Measurements from ENCODE around the gene HSD17B2.
"Not testable (repeated sequence)": the region's sequence is repeated elsewhere in the genome, so short reads cannot be mapped to it uniquely, and the experiment has no call there.

Gene HSD17B2

DNA sequence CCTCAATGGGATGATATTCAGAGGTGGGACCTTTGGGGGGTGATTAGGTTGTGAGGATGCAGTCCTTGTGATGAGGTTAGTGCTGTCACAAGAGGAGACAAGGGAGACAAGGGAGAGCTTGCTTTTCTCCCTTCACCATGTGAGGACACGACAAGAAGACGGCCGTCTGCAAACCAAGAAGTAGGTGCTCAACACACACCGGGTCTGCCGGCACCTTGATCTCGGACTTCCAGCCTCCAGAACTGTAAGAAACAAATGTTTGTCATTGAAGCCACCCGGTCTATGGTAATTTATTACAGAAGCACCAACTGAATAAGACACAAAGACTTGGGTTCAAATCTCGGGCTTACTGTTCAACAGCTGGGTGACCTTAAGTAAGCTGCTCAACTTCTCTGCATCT, 70.1 kb downstream of the HSD17B2 start:
- TF ChIP-seq, protein P1, sequence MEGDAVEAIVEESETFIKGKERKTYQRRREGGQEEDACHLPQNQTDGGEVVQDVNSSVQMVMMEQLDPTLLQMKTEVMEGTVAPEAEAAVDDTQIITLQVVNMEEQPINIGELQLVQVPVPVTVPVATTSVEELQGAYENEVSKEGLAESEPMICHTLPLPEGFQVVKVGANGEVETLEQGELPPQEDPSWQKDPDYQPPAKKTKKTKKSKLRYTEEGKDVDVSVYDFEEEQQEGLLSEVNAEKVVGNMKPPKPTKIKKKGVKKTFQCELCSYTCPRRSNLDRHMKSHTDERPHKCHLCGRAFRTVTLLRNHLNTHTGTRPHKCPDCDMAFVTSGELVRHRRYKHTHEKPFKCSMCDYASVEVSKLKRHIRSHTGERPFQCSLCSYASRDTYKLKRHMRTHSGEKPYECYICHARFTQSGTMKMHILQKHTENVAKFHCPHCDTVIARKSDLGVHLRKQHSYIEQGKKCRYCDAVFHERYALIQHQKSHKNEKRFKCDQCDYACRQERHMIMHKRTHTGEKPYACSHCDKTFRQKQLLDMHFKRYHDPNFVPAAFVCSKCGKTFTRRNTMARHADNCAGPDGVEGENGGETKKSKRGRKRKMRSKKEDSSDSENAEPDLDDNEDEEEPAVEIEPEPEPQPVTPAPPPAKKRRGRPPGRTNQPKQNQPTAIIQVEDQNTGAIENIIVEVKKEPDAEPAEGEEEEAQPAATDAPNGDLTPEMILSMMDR (IDR thresholded peaks at IDR 0.05; ENCODE audit: low read depth, low read length): no peak
- no peak for DNase-seq (ENCODE audit: low read depth, low spot score)

DNA sequence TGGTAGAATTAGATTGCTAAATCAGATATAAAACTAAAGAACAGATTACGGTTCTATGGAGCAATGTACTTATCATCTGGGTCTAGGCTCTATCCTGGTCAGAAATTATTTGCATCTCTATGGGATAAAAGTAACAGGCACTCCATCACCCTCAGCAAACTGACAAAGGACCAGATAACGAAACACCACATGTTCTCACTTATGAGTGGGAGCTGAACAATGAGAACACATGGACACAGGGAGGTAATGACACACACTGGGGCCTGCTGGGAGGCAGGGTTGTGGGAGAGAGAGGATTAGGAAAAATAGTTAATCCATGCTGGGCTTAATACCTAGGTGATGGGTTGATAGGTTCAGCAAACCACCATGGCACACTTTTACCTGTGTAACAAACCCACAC, 73.0 kb downstream of the HSD17B2 start:
- in situ Hi-C loops (cut with HindIII; ENCODE audit: low sequenced_read_pairs): no loop called here
- TF ChIP-seq, protein P1 (IDR thresholded peaks at IDR 0.05; ENCODE audit: low read depth, low read length): no peak
- no peak overlapping the region for H3K4me3 ChIP-seq (ENCODE audit: low read depth, low read length)
- DNase-seq (ENCODE audit: low read depth, low spot score): no peak

More for the DNA sequence above, 70.1 kb downstream of the HSD17B2 start:
- H3K4me3 ChIP-seq (ENCODE audit: low read depth, low read length): no peak overlapping the region
- in situ Hi-C loops (cut with HindIII; ENCODE audit: low sequenced_read_pairs): no loop called here

DNA sequence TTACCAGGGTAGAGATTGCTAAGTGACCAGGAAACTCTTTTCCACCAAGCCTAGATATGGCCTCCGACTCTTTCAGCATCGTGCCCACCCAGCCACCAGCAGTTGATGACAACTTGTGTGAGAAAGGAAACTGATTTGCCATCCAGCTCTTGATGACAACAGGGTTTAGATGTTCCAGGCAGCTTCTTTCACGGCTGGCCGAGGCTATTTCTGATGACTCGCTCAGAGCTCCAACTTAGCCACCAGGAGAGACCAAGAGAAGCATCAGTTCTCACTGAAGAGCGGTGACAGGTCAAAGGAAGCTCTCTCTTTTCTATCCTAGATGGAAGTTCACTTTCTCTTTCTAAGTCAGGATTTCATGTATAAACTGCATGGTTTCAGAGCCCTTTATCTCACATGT, 73.7 kb downstream of the HSD17B2 start:
- no peak for DNase-seq (ENCODE audit: low read depth, low spot score)
- no peak overlapping the region for H3K4me3 ChIP-seq (ENCODE audit: low read depth, low read length)
- in situ Hi-C loops (cut with HindIII; ENCODE audit: low sequenced_read_pairs): no loop called here
- TF ChIP-seq, protein P1 (IDR thresholded peaks at IDR 0.05; ENCODE audit: low read depth, low read length): no peak

DNA sequence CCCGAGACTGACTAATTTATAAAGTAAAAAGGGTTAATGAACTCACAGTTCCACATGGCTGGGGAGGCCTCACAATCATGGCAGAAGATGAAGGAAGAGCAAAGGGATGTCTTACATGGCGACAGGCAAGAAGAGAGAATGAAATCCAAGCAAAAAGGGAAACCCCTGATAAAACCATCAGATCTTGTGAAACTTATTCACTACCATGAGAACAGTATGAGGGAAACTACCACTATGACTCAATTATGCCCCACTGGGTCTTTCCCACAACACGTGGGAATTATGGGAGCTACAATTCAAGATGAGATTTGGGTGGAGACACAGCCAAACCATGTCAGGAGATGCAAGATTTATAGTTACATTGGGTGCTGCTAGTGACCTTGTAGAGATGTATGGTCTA, 74.2 kb downstream of the HSD17B2 start:
- H3K4me3 ChIP-seq (ENCODE audit: low read depth, low read length); in situ Hi-C loops (cut with HindIII; ENCODE audit: low sequenced_read_pairs); DNase-seq (ENCODE audit: low read depth, low spot score): not testable (repeated sequence)

DNA sequence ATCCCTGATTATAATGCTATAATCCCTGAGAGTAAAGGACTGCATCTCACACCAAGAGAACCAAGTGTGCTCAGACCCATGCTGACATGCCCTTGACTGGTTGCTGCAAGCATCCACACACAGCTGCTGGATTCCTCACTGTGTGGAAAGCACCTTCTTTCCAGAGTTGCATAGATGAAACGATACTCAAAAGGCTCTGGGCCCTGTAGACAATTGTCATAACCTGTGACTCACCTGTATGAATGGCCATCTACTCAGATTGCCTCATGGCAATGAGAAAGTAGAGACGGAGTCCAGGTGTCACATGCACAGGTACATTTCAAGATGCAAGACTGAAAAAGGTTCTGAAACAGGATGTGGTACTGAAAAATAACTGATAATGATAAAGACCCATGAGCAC, 76.9 kb downstream of the HSD17B2 start:
- TF ChIP-seq, protein P1 (IDR thresholded peaks at IDR 0.05; ENCODE audit: low read depth, low read length): no peak
- no peak for DNase-seq (ENCODE audit: low read depth, low spot score)
- no peak overlapping the region for H3K4me3 ChIP-seq (ENCODE audit: low read depth, low read length)
- in situ Hi-C loops (cut with HindIII; ENCODE audit: low sequenced_read_pairs): no loop called here

DNA sequence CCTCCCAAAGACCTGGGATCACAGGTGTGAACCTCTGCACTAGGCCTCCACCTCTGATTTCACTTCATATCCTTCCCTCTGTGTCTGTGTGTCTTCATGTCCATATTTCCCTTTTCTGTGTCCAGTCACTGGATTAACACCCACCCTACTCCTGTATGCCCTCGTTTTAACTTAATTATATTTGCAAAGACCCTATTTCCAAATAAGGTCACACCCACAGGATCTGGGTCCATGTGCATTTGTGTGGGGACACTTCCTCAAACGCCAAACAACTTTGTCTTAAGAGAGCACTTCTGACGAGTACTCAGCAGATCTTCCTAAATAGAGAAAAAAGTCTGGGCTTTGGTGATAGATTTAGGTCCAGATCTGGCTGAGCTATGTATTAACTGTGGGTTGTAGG, 78.7 kb downstream of the HSD17B2 start:
- TF ChIP-seq, protein P1 (IDR thresholded peaks at IDR 0.05; ENCODE audit: low read depth, low read length): no peak
- H3K4me3 ChIP-seq (ENCODE audit: low read depth, low read length): no peak overlapping the region
- DNase-seq (ENCODE audit: low read depth, low spot score): no peak
- in situ Hi-C loops (cut with HindIII; ENCODE audit: low sequenced_read_pairs): no loop called here

DNA sequence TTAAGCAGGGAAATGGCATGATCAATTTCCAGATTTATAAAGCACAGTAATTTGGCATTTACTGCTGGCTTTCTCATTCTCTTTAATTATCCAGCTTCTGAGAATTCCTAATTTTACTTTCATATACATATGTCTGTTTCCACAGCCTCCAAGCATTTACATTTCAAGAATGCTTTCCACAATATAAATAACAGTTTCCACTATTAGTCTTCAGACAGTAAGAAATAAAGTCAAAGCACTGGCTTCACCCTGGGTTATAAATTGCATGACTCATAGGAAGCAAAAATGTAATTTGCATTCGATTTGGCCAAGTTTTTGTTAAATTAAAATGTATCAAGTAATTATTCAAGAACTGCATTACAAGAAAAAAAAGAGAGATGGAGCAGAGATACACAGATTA, 81.5 kb downstream of the HSD17B2 start:
- in situ Hi-C loops (cut with HindIII; ENCODE audit: low sequenced_read_pairs): no loop called here
- no peak for DNase-seq (ENCODE audit: low read depth, low spot score)
- TF ChIP-seq, protein P1 (IDR thresholded peaks at IDR 0.05; ENCODE audit: low read depth, low read length): no peak
- H3K4me3 ChIP-seq (ENCODE audit: low read depth, low read length): no peak overlapping the region
